Measurements from ENCODE around the gene FAM151A.

FAM151A gene

GRCh38 chr1:54623216-54624007 is at the start of gene FAM151A:
TSS of gene FAM151A (minus strand) at chr1:54623525. CDS start at chr1:54623395, 130 bp downstream.
- intact Hi-C loops (cut with DNase I): no loop called here
- peak in 3 of 42 donors; percentile 12 to 24 (median 14) for DNase-seq

- peak; percentile 15 to 82 (median 58) for DNase-seq
- intact Hi-C loops (cut with DNase I): no loop called here
Observed at GRCh38 chr1:54671985-54672608, 48.8 kb upstream of the FAM151A start.

DNA sequence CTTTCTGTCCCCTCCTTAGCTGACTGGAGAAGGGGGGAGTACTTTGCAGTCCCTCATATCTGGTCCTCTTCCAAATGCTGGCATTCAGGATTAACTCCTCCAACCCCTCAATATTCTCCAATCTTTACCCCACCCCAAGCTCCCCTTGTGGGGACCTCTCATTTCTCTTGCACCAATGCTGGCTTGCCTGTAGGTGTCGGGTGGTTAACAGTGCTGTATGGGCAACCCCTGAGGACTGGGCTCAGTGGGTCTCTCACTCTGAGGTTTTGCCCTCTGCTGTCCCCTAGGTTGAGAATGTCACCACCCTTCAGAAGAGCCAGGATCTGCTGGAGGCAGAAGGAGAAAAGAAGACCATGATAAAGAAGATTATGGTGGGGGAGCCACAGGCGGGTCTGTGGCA is 45.2 kb upstream of the FAM151A start:
- peak in 1 of 42 donors; percentile 12 for DNase-seq
- intact Hi-C loops (cut with DNase I): no loop called here

- intact Hi-C loops (cut with DNase I): no loop called here
Observed at GRCh38 chr1:54667797-54668196, 44.5 kb upstream of the FAM151A start.

DNA sequence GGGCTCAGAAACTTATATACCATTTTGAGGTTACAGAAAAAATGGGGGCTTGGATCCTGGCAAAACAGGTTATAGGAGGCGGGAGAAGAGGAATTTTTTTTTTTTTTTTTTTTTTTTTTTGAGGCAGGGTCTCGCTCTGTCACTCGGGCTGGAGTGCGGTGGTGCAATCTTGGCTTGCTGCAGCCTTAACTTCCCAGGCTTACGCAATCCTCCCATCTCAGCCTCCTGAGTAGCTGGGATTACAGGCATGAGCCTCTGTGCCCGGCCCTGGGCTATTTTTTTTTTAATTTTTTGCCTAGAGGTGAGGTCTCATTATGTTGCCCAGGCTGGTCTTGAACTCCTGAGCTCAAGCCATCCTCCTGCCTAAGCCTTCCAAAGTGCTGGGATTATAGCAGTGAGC is 43.0 kb upstream of the FAM151A start:
- DNase-seq: no peak
- intact Hi-C loops (cut with DNase I): no loop called here

More at GRCh38 chr1:54667797-54668196, 44.5 kb upstream of the FAM151A start:
- no peak for DNase-seq

DNA sequence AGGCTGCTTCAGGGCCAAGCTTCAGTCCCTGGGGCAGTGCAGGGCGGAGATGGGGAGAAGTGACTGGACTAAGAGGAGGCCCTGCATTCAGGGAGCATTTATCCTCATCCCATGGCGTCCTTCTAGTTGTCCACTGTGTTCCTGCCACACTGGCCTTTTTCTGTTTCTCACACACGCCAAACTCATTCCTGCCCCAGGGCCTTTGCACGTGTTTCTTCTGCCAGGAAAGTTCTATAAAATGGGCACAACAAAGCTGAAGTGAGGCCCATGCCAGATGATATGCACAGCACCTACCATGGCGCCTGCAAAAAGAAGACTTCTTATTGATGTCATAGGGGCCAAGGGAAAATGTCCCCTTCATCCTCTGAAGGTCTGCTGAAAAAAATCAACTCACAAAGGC is 42.5 kb upstream of the FAM151A start:
- intact Hi-C loops (cut with DNase I): no loop called here
- DNase-seq: no peak

DNA sequence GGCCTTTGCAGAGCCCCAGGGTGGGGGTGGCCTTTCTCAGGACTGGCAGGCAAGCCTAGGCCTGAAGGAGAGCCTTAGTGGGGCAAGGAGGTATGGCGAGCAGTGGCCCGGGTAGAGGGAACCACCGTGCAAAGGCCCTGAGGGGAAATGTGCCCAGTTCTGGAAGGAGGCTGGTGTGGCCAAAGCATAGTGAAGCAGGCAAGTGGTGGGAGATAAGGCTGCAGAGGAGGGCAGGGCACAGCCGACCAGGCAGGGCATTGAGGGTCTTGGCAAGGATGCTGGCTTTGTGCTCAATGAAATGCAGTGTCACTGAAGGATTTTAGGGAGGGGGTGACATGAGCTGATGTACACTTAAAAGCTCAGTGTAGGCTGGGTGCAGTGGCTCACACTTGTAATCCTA is 41.0 kb upstream of the FAM151A start:
- intact Hi-C loops (cut with DNase I): no loop called here
- no peak for DNase-seq

DNA sequence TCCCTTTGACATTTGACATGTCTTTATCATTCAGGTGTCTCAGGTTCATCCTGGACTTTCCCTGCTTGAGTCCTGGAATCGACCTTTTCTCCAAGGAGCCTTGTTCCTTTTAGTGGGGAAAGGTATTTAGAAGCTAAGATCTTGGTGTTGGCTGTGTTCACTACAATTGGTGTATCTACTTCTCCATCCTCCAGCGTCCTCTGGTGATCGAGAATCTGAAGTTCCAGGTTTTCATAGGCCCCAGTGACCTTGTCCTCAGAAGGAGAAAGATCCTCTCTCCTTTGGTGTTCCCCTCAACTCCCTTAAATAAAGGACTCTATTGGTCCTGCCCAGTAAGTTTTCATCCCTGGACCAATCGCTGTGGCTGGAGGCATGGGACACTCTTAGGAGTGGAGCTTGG is 40.4 kb upstream of the FAM151A start:
- intact Hi-C loops (cut with DNase I): no loop called here
- no peak for DNase-seq

- DNase-seq: no peak
- intact Hi-C loops (cut with DNase I): no loop called here
Observed at GRCh38 chr1:54658164-54658913, 35.0 kb upstream of the FAM151A start.

- no peak for DNase-seq
- intact Hi-C loops (cut with DNase I): no loop called here
Observed at GRCh38 chr1:54653036-54653435, 29.7 kb upstream of the FAM151A start.

- intact Hi-C loops (cut with DNase I): no loop called here
- DNase-seq: peak in 1 of 42 donors; percentile 12
Observed at GRCh38 chr1:54652168-54652567, 28.8 kb upstream of the FAM151A start.

DNA sequence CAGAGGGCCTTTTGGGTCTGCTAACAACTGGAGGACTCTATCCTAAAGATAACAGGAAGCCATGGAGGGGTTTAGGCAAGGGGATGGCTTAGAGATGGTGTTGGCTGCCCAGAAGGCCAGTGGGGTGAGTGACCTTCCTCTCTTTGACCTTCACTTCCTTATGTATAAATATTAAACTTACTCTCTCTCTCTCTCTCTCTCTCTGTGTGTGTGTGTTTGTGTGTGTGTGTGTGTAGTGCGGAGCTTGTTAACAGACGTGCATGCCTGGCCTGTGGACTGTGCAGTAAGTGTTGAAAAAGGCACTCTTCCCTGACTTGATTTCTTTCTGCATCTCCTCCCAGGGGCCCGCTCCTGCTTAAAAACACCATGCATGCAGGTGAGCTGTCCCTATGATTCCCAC is 28.3 kb upstream of the FAM151A start:
- no peak for DNase-seq

DNA sequence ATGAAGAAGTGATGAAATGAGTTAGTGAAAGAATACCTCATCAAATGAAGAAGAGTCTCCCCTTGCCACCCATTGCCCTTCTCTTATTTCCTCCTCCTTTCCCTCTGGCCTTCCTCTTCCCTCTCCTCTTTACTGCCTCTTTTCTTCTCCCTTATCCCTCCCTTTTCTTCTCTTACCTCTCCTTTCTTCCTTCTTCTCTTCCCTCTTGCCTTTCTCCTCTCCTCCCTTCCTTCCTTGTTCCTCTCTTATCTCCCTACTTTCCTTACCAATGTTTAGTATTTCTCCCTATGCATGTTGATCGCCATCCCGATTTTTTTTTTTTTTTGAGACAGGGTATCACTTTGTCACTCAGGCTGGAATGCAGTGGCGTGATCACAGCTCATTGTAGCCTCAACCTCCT is 27.1 kb upstream of the FAM151A start:
- no peak for DNase-seq
- intact Hi-C loops (cut with DNase I): no loop called here

More for the DNA sequence above, 28.3 kb upstream of the FAM151A start:
- intact Hi-C loops (cut with DNase I): no loop called here

- no peak for DNase-seq
- intact Hi-C loops (cut with DNase I): no loop called here
Observed at GRCh38 chr1:54649921-54650320, 26.6 kb upstream of the FAM151A start.

GRCh38 chr1:54649130-54649898 is 26.0 kb upstream of the FAM151A start:
- no peak for DNase-seq
- intact Hi-C loops (cut with DNase I): no loop called here

- intact Hi-C loops (cut with DNase I): no loop called here
- peak in 1 of 42 donors; percentile 6 for DNase-seq
Observed at GRCh38 chr1:54645806-54646676, 22.7 kb upstream of the FAM151A start.

DNA sequence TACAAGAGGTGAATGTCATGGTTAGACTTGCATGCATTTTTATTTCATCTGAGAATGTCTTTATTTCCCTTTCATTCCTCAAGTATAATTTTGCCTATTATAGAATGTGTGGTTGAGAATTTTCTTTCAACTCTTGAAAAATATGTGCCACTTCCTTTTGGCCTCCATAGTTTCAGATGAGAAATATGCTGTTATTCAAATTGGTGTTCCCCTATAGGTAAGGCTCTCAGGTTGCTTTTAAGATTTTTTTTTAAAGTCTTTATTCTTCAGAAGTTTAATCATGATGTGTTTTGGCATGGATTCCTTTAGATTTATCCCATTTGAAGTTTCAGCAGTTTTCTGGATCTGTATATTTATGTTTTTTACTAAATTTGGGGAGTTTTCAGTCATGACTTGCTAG is 20.4 kb upstream of the FAM151A start:
- DNase-seq: no peak
- intact Hi-C loops (cut with DNase I): no loop called here

Data from head of caudate nucleus (tissue), 42 donors.